MG63 (cell line): ENCODE data around the gene VPS29. TPM values are rescaled to one million over a fixed set of nuclear protein-coding genes. Genes with fewer than 3 reads are reported as not detected.
A peak's percentile ranks its signal among the peaks of the same experiment; 100 is the strongest.
"Not testable (repeated sequence)": the region's sequence is repeated elsewhere in the genome, so short reads cannot be mapped to it uniquely, and the experiment has no call there.

Experiments
- DNase-seq: peaks from one replicate; pipeline ENCODE4 v3.0.0-alpha.2; 2020
- H3K27me3 ChIP-seq: fragments of 250-450 bp; sonication (Bioruptor Pico); 2 replicates; pipeline ENCODE4 v1.5.1; 2020; ENCODE audit warnings: mild to moderate bottlenecking, moderate library complexity
- H3K36me3 ChIP-seq: fragments of 250-450 bp; sonication (Bioruptor Pico); 2 replicates; pipeline ENCODE4 v1.5.1; 2020; ENCODE audit warnings: mild to moderate bottlenecking, moderate library complexity
- H3K4me3 ChIP-seq: fragments of 250-450 bp; sonication (Bioruptor Pico); 2 replicates; pipeline ENCODE4 v1.5.1; 2020; ENCODE audit warnings: mild to moderate bottlenecking, moderate library complexity
- H3K9me3 ChIP-seq: fragments of 250-450 bp; sonication (Bioruptor Pico); 2 replicates; pipeline ENCODE4 v1.5.1; 2020; ENCODE audit warnings: mild to moderate bottlenecking, moderate library complexity
- total RNA-seq: library from RNA; depleted of rRNA; stranded (reverse); fragments of >200 nt; shearing (Covaris generic); gene quantifications from 2 replicates; pipeline ENCODE4 v1.2.3, GENCODE V29; 2014; ENCODE audit warnings: low replicate concordance; rRNA removed

The VPS29 gene
- total RNA-seq, result 33.5 and 59.1 TPM in 2 replicates

DNA sequence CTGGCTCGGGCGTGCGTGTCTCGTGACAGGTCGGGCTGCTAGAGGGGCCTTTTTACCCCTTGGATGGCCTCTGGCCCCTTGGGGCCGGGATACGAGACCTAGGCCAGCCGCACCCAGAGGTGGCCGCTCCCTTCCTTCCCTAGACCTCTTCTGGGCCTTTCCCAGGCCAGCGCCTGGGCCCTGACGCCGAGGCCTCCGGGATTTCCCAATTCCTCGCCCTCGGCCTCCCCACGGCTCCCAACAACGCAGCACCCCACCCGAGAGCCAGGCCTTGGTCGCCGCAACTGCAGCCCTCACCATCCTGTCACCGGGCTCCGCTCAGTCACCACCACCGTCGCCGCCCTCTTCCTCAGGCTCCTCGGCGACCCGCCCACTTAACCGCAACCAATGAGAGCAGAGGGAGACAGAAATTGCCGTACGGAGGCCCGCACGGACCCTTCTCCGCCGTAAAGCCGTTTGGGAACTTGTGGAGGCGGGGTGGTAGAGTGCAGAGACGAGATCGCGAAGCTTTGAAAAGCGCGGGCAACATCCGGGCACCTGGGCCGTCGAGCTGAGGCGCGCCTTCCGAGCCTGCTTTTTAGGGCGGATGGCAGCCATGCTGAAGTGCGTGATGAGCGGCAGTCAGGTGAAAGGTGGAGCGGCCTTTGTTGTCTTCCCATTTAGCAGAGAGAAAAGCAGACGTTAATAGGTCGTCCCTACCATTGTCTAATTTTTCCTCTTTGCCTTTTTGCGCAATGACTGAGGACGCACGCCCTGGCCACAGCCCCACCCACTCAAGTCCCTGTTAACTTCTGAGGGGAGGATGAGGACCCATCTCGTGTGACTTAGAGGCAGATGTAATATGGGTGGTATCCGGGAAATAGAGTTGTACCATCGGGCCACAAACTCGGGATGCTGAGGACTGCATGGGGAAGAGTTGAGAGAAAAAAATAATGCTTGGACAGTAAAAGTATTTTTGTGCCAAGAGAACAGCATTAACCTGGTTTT is at the start of gene VPS29, which contains the start of gene RAD9B:
Gene VPS29, minus strand, starts transcription at position 360 of the 987 bp plus-strand sequence. Its CDS starts 60 bp downstream, at position 300.
Gene RAD9B, plus strand, starts transcription at position 580 of the 987 bp plus-strand sequence. Its CDS starts 7 bp downstream, at position 587.
- Histone ChIP-seq H3K27me3 (no peaks in the 10 kb centered on the region), H3K36me3 (peaks cover 13% of the 10 kb centered on the region), H3K9me3 (no peaks in the 10 kb centered on the region), H3K4me3 (peak within 1 kb of the TSS; percentile 76)
- DNase-seq, result peak; percentile 99

DNA sequence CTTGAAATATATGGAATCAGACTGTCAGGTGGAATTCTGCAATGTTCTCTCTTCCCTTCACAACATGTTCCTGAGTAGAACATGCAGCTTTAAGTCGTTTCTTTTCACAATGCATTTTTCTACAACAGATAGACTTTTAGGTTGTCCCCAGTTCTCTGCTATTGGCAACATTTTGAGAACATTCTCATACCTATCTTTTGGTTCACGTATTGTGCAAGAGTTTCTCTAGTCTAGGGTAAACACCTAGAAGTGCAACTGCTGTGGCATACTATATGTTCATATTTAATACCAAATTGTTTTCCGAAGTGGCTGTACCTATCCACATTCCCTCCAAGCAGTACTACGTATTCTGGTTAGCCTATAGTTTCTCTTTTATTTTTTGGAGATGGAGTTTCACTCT is 49.1 kb upstream of the VPS29 start:
- H3K9me3 ChIP-seq, result no peaks in the 10 kb centered on the region
- H3K36me3 ChIP-seq, result peaks cover 11% of the 10 kb centered on the region
- no peak for DNase-seq
- no peaks in the 10 kb centered on the region for H3K27me3 ChIP-seq
- H3K4me3 ChIP-seq, result no peak overlapping the region

DNA sequence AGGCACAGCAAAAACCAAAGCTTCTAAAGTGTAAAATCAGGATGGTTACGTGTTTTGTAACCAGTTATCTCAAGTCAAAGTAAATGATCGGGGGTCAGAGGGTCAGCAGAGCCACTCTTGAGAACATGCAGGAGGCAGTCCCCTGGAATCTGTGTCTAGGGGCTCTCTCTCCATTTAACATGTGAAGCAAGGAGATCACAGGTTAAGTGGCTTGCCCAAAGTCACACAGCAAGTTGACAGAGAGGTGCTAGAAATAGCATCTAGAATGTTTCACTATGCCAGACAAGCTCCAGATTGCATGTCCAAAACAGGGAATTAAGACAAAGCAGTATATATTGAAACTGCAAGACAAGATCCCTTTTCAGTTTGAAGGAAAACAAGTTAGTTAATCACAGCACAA is 47.8 kb upstream of the VPS29 start:
- H3K4me3 ChIP-seq, result no peak overlapping the region
- no peaks in the 10 kb centered on the region for H3K9me3 ChIP-seq
- DNase-seq, result no peak
- H3K27me3 ChIP-seq, result no peaks in the 10 kb centered on the region
- peaks cover 16% of the 10 kb centered on the region for H3K36me3 ChIP-seq

DNA sequence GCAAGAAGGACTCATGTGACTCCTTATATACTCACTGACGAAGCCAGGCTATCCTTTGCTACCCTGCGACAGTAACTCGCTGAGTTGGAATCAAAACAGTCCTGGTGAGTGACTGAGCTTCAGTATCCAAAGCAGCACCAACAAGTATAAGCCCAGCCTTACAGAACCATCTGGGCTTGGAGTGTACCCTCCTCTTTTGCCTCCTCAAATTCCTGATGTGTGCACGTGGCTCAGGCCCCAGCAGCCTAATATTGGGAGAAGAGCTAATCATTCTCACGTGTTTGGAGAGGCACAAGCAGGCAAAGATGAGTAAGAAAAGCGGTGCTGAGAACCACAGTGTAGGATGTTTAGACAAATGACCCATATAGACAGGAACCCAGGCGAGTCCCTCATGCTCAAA is 46.8 kb upstream of the VPS29 start:
- no peak overlapping the region for H3K4me3 ChIP-seq
- no peaks in the 10 kb centered on the region for H3K9me3 ChIP-seq
- no peaks in the 10 kb centered on the region for H3K27me3 ChIP-seq
- H3K36me3 ChIP-seq, result peaks cover 24% of the 10 kb centered on the region
- DNase-seq, result no peak

DNA sequence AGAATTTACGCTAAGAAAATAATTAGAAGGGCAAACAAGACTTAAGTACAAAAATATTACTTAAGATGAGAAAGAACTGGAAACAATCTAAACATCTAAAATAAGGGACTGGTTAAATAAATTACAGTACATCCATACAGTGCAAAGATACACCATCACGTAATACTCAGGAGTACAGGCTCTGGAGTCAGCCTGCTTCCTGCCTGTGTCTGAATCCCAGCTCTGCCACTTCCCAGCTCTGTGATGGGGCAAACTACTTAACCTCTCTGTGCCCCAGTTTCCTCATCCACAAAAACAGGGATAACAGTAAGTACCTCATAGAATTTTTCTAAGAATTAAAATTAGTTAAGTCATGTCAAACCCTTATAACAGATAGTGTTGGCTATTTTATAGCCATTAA is 45.2 kb upstream of the VPS29 start:
- H3K9me3 ChIP-seq, result no peaks in the 10 kb centered on the region
- no peaks in the 10 kb centered on the region for H3K27me3 ChIP-seq
- DNase-seq, result no peak
- H3K36me3 ChIP-seq, result peaks cover 30% of the 10 kb centered on the region
- no peak overlapping the region for H3K4me3 ChIP-seq

DNA sequence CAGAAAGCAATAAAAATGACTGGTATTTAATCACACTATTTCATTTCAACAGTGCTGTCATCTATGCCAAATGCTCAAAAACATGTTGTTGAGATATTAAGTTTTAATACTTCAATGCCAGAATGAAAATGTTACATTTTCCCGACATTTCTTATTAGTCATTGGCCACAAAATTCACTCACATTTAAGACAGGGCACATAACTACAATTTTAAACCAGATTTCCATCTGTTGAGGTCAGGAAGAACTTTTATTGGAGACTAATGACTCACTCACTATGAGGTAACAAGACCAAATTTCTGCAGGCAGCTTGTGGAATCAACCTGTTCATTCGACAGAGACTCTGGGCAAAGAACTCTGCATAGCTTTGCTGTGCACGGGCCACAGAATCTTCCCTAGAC is 44.4 kb upstream of the VPS29 start:
- Histone ChIP-seq H3K9me3 (no peaks in the 10 kb centered on the region), H3K27me3 (no peaks in the 10 kb centered on the region), H3K36me3 (peaks cover 27% of the 10 kb centered on the region), H3K4me3 (no peak overlapping the region)
- peak; percentile 26 for DNase-seq

DNA sequence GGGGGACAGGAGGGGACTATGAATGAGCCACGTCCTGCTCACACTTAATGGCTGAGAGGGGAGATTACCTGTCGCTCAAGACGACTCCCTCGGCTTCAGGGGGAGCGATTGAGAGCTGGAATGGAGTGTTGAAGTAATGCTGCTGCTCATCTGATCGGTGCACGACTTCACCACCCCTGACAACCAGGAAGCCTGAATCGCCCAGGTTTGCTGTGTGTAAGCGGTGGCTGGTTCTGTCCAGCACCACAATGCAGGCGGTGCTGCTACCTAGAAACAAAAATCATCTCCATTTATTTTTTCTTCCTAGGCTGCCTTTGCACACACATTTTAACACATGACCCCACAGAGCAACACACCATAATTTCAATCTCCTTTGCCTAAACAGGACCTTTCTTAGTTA is 43.9 kb upstream of the VPS29 start:
- Histone ChIP-seq H3K9me3 (no peaks in the 10 kb centered on the region), H3K27me3 (no peaks in the 10 kb centered on the region), H3K36me3 (peaks cover 26% of the 10 kb centered on the region), H3K4me3 (no peak overlapping the region)
- no peak for DNase-seq

DNA sequence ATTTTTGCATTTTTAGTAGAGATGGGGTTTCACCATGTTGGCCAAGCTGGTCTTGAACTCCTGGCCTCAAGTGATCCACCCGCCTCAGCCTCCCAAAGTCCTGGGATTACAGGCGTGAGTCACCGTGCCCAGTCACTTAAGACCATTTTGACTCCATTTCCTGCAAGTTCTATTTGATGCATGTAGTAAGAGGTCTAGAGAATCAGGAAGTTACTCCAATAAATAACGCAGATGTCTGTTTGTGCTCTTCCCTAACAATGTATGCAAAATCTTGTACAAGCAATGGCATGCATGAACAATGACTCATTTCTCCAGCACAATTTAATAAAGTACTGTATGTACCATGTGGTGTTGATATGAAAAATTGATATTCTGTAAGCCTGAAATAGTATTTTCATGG is 43.3 kb upstream of the VPS29 start:
- peaks cover 26% of the 10 kb centered on the region for H3K36me3 ChIP-seq
- not testable (repeated sequence) for H3K4me3 ChIP-seq, H3K27me3 ChIP-seq, H3K9me3 ChIP-seq
- peak; percentile 49 for DNase-seq

DNA sequence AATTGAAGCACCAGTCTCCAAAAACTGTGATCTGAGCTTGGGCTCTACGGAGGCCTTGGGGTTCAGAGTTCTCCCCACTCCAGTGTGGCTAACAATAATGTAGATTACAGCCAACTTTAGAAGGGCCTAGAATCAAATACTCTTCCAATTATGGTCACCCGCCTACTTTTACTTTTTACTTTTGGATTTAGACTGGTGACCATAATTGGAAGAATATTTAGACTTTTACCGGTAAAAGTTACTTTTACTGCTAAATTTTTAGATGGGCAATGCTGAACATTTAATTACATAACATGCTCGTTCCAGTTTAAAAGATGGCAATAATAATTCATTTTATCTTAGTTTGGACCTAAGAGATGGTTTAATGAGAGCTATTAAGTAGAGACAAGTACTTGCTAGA is 42.1 kb upstream of the VPS29 start:
- H3K36me3 ChIP-seq, result peaks cover 29% of the 10 kb centered on the region
- no peaks in the 10 kb centered on the region for H3K9me3 ChIP-seq
- no peak overlapping the region for H3K4me3 ChIP-seq
- no peaks in the 10 kb centered on the region for H3K27me3 ChIP-seq
- DNase-seq, result no peak

DNA sequence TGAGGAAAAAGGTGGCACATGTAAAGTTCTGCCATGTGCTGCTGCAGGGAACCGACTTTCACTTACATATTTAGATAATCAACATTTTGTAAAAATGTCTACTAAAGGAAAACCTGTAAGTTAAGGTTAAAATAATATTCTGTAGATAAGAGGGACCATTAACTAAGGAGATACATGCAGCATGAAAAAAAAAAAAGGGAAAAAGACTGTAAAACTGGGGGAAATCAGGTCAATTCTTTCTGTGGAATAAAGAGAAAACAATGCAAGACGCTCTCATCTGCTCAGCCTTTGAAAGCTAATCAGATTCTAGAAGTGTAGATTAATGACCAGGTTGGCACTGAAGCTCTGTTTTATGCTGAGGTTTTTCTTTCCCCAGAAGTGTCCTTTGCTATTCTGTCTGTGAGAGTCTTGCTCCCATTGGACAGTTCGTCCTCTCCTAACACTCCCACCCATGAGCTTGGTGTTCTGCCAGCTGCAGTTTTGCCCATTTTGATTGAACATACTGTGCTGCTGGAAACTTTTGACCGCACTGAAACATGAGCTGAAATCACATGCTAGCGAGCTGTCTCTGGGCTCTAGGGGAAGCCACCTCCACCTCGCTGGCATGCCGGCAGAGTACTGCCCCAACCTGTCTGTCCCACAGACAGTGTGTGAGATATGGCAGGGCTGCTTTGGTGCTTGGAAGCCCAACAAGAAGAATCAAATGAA is 41.5 kb upstream of the VPS29 start:
- H3K36me3 ChIP-seq, result peaks cover 31% of the 10 kb centered on the region
- DNase-seq, result no peak
- H3K4me3 ChIP-seq, result no peak overlapping the region
- no peaks in the 10 kb centered on the region for H3K9me3 ChIP-seq
- no peaks in the 10 kb centered on the region for H3K27me3 ChIP-seq

DNA sequence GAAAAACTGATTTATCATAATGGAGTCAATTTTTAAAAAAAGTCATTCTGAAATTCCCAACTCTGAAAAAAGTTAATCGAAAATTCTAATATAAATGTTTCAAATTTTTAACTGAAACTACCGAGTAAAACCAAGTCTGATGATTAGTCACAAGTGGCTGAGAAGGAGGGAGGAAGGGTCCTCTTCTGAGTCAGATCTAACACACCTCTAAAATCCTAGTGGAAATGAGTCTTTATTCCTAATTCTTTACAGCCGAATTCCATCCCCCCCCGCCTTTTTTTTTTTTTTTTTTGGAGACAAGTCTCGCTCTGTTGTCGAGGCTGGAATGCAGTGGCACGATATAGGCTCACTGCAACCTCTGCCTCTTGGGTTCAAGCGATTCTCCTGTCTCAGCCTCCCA is 38.1 kb upstream of the VPS29 start:
- H3K4me3 ChIP-seq, result no peak overlapping the region
- H3K27me3 ChIP-seq, result no peaks in the 10 kb centered on the region
- DNase-seq, result no peak
- H3K36me3 ChIP-seq, result peaks cover 47% of the 10 kb centered on the region
- no peaks in the 10 kb centered on the region for H3K9me3 ChIP-seq

DNA sequence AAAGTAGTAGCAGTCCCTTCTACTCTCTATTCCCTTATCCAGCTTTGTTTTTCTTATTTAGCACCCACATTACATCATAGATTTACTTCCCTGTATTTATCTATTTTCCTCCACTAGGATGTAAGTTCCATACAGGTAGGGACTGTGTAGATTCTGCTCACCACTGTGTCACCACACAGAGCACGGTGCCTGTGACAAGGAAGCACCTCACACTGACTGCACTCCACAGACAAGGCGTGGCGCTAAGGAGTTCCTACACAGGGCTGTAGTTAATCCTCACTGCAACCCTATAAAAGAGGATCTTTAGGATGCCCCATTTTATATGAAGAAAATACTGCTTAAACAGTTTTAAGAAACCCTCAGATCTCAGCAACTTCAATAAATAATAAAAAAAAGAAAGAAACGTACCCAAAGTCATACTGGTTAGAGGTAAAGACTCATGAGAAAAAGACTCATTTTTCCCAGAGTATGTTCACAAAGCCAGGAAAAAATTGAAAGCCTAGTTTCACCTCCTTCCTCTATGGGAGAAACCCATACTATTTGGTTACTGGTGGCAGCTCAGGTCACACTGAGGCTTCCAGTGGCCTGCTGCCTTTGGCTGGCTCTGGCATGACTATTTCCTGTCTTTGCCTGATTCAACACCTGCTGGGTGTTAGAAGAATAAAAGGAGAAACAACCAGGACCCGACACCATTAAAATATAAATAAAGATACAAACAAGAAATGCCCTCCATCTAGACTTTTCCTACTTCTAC is 37.1 kb upstream of the VPS29 start:
- DNase-seq, result no peak
- Histone ChIP-seq H3K27me3 (no peaks in the 10 kb centered on the region), H3K4me3 (no peak overlapping the region), H3K36me3 (peaks cover 39% of the 10 kb centered on the region), H3K9me3 (no peaks in the 10 kb centered on the region)

DNA sequence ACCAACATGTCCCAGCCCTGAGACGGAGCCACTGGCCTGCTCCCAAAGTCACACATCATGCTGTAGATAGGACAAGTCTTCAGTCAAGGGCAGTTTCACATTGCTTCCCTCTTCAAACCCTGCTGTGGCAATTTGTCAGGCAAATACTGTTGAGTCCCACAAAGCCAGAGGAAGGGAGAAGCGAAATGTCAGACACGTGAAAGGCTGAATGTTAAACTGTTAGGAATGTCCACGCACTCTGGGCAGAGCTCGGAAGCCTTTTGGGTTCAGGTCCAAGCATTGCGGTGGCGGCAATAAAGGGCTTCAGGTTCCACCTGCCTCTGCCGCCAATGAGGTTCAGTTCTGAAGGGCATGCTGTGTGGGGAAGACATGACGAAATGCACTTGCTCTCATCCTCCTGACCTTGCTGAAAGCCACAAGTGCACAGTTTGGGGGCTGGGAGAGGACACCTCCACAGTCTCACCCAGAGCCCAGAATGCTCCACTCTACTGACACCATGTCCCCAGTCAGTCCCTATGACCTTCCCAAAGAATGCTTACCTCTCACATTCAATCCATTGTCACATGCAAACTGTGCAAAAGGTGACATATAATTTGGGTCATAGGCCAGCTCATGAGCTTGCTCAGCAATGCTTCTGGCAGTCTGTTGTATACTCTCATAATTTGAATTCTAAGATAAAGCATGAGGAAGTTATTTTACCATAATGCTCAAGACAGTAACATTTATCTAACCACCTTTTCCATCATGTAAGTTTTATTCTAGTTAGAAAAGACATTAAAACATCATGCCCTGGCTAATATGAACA is 35.9 kb upstream of the VPS29 start:
- peaks cover 32% of the 10 kb centered on the region for H3K36me3 ChIP-seq
- H3K4me3 ChIP-seq, result no peak overlapping the region
- H3K9me3 ChIP-seq, result no peaks in the 10 kb centered on the region
- H3K27me3 ChIP-seq, result no peaks in the 10 kb centered on the region
- DNase-seq, result no peak

DNA sequence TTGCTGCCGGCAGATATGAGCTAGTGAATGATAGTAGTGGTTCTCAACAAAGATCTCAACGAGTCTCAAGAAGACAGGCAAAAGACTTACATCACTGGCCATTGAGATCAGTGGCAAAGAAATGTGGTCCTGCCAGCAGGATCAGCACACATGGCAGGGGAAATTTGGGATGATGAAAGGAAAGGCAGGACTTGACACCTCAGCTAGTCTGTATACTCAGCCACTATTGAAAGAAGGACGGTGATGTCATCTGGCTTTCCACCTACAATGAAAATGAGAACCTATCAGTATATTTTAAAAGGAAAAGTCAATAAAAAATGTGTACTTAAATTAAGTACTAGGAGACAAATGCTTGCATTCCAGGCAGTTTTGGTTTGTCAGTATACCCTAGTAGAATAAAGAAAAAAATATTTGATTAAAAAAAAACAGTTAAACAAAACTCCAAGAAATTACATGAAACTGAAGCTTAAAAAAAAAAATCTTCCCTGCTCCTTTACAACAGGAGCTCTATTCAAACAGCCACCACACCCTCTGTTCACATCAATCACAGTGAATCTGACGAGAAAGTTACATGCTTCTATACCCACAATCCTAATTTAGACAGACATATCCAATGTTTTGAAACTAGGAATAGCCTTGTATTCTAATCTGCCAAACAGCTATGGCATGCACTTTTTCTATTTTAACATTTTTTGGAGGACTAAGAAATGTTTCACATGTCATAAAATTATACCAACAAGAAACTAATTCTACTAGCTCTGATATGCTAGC is 35.1 kb upstream of the VPS29 start:
- H3K4me3 ChIP-seq, result no peak overlapping the region
- DNase-seq, result no peak
- H3K36me3 ChIP-seq, result peaks cover 32% of the 10 kb centered on the region
- no peaks in the 10 kb centered on the region for H3K27me3 ChIP-seq
- no peaks in the 10 kb centered on the region for H3K9me3 ChIP-seq

DNA sequence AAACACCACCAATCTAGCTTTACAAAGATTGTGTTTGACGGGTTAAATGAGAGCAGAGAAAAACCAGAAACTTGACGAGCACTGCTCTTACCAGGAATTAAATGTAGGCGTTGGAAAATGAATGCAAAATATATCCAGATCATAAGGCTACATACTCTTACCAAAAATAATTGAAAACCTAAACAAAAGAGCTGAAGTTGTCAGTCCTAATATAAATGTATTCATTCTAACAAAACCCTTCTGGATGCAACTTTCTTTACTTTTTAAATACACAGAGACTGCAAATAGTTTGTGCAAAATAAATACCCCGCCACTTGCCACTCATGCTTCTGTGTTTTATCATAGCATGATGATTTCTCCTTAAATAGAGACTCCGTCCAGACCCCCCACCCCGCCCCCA is 32.9 kb upstream of the VPS29 start:
- Histone ChIP-seq H3K9me3 (no peaks in the 10 kb centered on the region), H3K36me3 (peaks cover 32% of the 10 kb centered on the region), H3K27me3 (no peaks in the 10 kb centered on the region), H3K4me3 (no peak overlapping the region)
- no peak for DNase-seq
